ENCODE results near the gene SMIM20.
"Not testable (repeated sequence)": the region's sequence is repeated elsewhere in the genome, so short reads cannot be mapped to it uniquely, and the experiment has no call there.

SMIM20 gene

DNA sequence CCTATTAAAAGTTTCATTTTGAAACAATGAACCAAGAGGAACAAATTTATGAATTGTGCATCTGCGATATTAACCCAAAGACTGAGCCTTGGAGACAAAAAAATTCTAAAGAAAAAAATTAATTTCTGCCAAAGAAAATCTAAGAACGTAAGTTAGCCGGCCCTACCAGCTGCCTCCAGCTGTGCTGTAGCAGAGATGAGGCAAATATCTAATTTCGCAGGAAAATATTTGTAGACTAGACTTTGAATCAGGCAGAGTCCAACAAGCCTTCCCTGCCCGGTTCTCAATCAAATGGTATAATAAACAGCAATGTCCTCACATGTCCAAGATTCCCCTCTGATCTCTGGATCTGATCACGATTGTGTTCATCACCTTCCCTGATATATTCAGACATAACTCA lies 21.2 kb upstream of the SMIM20 start:
- DNase-seq = no peak

DNA sequence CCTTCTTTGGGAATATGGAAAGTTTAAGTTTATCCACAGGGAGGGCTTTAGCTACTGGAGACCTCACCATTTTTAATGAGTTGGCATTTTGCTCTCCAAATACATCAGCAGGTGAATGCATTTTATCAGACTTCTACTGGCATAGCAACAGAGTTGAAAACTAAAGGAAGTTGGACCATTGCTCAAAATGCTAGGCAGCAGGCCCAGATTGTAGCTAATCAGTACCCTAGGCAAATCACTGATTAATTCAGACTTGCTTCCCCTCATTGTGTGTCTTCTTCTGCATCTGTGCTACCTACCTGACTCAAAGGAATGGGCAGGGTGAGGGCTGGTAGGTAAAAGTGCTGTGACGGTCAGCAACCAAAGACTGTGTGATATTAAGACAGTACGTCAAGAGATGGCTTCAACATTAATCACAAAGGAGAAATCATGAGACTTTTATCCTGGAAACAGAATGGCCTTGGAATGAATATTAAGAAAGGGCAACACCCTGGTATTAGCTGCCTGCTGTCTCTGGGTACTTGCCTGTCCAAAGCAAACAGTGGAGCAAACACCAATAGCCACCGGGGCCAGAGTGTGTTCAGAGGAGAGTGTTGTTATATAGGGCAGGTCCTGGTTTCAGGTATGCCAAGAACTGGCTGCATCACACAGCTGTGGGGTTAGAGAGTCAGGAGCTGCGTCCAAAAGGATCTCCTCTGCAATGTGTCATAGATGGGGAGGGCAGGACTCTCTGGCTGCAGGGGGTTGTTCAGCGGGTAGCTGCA lies 17.1 kb upstream of the SMIM20 start:
- no peak for DNase-seq

DNA sequence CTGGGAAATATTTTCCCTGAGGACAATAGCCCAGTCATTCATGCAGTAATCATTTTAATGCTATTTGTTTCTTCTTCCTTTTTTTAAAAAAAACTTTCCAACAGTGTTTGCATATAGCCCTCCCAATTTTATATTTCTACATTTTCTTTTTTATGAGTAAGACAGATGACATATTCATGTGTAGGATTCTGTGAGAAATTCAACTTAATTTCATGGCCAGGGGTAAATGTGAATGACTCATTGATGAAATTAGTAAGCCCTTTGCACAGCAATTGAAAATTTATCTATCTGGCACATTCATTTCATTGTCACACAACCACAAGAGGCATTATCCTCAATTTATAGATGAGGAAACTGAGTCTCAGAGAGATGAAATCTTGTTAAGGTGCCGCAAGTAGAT lies 13.7 kb upstream of the SMIM20 start:
- DNase-seq = no peak

DNA sequence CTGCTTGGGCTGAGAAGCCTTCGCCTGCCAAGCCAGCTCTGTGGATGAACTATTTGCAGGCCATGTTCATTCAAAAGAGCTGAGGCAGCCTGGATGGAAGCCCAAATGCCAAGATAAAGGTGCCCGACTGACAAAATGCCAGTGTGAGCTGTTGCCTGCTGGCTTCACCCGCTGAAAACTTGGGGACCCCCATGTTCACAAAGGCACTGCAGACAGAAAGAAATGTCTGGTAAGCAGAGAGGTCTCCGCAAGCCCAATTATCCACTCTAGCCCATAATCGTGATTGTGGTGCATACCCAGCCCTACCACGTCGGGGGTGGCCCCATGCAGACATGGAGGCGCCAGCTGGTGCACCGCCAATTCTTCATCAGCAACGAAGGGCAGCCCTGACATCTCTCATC lies 13.0 kb upstream of the SMIM20 start:
- no peak for DNase-seq

DNA sequence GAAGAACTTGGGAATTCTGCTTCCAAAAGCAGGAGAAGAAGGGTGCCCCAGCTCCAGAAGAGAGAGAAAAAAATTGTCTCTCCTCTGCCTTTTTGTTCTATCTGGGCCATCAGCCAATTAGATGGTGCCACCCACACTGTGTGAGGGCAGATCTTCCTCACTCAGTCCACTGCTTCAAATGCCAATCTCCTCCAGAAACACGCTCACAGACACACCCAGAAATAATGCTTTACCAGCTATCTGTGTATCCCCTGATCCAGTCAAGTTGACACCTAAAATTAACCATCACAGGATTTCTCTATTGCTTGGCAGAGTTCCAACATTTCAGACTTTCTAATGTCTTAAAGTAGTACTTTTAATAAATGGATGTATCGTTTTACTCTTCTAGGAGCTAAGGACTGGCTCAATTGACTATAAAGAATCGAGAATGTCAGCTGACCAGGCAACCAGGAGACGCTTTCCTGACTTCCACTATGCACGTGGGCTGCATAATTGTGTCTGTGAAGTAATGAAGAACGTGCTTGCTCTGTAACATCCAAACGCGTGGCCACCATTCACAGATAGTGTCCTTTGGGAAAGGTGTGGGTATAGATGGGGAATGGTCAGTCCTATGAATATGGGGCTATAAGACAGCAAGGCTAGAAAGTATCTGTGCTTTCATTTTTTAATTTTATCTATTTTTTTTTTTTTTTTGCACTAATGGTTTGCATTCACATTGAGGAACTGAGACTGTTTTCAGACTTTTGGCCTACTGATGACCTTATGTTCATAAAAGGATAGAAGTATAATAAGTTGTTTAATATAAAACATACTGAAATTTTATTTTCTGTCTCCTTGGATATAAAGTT lies 9.9 kb upstream of the SMIM20 start:
- no peak for DNase-seq

DNA sequence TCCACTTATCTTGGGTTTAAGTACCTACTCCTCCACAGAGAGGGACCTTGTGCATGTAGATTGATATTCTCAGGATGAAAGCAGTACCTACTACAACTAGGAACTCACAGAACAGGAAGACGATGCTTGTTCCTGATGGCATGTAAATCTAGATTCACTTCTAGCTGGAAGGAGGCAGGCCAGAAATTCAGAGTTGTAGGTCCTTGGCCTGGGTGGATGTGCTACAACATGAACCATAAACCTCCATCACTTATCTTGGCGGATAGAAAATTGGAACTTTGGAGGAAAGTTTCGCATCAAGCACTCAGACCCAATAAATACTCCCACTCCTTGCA lies 9.3 kb upstream of the SMIM20 start:
- DNase-seq = no peak

DNA sequence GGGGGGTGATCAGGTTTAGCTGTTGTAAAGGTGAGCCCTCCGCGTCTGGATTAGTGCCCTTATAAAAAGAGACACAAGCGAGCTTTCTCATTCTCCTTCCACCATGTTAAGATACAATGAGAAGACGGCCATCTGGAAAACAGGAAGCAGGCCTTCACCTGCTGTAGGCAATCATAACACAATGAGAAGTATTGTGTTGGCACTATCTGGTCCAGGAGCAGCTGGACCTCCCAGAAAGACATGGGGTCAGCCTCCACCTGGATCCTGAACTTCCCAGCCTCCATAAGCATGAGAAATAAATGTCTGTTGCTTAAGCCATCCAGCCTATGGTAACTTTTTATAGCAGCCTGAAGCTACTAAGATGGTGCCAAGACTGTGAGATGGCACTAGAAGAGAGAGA lies 8.6 kb upstream of the SMIM20 start:
- DNase-seq = no peak

DNA sequence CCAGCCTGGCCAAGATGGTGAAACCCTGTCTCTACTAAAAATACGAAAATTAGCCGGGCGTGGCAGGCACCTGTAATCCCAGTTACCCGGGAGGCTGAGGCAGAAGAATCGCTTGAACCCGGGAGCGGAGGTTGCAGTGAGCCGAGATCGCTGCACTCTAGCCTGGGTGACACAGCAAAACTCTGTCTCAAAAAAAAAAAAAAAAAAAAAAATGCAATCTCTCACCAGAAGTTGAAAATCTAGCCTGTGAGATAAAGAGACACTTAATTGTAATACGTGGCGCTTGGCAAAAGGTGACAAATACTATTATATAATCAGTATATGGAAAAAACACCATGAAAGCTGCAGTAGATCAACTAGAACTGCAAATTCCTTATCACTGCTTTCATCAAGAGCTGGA lies 7.9 kb upstream of the SMIM20 start:
- not testable (repeated sequence) for DNase-seq

DNA sequence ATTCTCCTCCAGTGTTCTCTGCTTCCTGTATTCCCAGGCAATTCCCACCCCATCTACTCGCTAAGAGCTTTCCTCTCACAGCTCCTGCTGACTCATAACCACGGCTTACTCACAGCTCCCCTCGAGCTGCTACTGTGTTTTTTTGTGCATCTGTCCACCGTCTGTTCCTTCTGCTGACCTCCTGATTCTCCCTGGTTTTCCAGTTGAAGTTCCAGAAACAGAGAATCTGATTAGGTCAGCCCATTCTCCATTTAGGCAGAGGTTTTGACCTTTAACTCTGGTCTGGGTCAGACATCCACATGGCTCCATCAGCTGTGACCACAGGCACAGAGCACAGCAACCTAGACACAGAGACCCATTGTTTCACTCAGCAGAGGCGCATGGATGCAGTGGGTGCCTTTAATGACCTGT lies 5.5 kb upstream of the SMIM20 start:
- no peak for DNase-seq

DNA sequence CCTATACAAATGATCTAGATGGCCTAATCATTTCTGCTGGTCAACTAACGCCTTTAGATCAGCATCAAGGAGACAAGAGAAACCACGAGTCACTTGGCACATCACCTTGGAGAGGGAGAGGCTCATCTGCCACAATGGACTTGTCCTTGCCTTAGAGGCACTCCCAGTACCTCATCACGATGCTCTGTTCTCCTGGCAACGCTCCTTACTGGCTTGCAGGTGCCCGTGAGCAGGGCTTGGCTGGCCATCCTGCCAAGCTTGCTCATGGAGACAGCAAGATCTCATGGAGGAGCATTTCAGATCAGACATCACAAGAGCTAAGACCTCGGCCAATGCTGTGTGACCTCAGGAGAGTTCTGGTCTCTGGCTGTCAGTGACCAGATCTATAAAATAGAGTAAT lies 2.7 kb upstream of the SMIM20 start:
- DNase-seq = no peak

DNA sequence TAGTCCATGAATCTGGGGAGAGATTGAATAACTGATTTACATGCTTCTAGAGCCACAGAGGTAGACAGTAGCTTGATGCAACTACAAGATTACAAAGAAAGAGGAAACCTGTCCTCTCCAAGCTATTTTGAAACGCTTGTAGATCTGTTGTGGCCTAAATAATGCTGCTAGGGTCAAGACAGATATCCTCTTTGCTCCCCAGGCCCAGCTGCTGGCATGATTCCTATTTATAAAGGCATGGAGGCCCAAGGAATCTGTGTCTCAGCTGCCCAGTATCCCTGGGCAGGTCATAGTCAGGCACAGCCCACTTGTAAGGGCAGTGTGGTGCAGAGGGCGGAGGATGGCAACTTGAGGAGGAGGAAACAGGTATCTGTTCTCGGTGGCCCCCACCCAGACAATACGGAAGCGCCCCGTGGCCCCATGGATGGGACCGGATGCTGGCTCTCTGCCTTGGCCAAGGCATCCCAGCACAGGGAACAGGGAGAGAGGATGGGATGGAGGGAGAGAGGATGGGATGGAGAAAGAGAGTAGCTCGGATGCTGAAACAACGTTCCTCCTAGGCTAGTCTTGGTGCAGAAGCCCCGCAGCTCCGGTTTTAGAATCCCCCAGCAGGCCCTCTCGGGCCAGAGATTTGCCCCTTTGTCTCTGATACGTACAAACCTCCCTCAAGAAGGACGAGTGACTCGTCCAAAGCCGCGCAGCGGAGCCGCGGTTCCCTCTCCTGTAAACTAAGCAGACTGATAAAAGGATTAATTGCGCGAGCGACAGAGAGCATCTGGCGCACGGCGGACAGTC lies 767 bp upstream of the SMIM20 start:
- DNase-seq = no peak

DNA sequence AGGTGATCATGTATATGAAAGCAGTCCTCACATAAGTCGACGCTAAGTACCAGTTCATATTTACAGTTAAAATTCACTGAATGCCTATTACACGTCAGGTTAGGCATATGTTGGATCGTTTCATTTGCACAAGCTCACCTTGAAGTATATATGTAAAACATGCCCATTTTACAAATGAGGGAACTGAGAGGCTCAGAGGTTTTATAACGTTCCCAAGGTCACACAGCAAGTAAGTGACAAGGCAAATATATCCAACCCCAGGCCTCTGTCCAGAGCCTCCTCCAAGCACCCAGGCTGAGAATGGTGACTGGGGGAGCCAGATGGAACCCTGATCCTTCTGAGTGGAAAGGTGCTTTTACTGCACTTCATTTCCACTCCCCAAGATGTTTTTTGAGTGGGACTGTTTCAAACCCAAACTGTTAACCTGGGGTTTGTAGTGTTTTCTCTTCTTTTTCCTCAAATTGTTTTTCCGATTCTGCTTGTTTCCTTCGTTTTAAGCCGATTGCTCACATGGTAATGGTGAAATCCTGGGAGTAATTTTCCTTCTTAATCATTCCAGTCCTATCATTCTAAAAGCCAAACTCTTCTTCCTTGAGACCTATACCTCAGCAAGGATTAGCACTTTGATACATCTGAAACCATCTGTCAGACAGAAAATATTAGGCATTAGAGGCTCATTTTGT lies 791 bp downstream of the SMIM20 start:
- no peak for DNase-seq

DNA sequence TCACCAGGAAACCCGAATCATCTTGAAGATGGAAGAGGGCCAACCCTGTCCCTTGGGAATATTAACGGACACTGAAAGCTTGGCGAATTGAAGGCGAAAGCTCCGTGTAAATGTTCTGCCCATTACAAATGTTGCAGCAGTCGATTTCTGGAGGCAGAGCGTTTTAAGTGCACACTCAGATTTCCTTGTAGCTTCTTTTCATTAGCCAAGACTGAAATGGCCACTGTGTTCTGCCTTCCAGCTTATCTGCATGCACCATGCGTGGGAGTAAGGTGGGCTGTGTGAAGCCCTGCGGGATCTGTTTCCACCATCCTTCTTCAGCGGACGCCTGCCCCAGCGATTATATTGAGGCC lies 1.3 kb downstream of the SMIM20 start:
- no peak for DNase-seq

DNA sequence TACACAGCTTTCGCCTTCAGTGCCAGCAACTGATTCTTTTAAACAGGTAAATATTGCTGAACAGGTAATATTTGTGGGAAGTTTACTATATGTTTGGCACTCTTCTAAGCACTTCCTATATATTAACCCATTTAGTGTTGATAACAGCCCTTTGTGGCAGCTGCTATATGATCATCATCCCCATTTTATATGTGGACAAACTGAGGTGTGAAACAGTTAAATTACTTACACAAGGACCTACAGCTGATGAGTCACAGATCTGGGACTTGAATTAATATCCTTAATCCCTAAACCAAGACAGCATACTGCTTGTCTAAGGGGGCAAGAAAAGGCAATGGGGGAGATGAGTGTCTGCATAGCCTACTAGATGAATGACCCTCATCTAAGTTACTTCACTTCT lies 2.9 kb downstream of the SMIM20 start:
- no peak for DNase-seq

DNA sequence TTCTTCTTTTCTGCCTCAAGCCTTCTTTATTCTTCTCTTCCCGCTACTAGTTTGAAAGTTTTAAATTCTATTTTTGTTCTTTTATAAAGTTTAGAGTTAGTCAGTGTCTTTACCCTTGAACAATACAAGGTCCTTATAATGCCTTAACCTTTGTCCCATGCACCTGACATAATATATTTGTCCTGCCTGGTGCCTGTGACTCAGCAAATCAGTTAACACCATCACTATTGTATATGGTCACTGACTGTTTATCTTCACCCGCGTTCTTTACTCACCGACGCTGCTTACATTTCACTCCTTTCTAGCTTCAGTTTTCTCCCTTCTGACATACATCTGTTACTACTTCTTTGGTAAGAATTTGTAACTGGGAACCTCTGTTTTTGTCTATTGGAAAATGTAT lies 5.7 kb downstream of the SMIM20 start:
- no peak for DNase-seq

DNA sequence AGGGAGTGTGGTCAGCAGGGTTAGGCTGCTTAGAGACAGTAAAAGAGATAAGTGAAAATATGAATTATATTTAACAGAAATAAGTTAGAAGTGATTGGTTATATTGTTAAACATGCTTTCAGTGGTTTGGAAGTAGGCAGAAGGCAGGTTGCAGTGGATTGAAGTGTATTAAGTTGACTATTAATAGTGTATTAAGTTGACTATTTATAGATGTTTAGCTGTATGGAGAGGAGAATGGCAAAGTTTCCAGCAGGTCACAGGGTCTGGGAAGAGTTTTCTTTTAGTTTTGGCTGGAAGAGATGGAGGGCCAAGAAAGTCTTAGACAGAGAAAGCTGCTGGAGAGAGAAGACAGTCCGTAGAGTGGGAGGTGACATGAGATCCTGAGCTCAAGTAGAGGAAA lies 7.9 kb downstream of the SMIM20 start:
- DNase-seq = no peak

DNA sequence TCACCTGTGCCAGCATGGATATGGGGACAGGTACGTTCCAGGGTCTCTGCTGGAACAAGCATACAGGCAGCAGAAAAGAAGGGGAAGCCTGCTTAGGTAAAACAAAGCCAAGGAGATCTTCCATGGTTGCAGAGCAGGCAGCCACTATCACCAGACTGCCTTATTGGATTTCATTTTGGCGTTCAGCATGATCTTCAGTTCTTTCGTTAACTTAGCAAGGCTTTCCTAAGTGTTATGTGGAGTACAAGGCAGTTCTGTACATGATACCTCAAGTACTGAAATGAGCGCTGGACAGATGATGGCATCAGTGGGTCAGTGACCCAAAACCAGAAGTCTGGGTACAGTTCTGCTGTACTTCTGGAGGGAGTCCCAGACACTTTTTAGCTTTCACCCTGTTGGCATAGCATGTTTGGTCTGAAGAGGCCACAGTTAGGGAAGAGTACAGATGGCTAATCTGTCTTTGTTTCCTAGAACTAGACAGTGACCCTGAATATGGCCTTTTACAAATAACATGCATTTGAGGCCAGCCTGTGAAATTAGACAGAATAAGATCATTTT lies 8.9 kb downstream of the SMIM20 start:
- no peak for DNase-seq

DNA sequence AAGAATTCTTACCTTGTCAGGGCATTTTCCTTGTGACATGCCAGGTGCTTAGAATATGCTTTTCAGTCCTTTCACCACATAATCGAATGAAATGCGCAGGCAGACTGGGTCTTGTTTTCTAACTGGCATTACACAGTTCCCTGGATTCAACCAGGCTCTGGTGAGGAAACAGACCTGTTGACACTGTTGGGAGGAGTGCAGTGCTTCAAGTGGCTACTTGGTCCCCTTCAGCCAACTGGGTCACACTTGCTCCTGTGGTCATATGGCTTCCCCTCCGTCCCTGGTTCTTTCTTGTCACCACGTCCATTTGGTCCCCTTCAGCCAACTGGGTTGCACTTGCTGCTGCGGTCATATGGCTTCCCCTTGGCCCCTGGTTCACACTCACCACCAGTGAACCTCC lies 9.7 kb downstream of the SMIM20 start:
- DNase-seq = no peak

DNA sequence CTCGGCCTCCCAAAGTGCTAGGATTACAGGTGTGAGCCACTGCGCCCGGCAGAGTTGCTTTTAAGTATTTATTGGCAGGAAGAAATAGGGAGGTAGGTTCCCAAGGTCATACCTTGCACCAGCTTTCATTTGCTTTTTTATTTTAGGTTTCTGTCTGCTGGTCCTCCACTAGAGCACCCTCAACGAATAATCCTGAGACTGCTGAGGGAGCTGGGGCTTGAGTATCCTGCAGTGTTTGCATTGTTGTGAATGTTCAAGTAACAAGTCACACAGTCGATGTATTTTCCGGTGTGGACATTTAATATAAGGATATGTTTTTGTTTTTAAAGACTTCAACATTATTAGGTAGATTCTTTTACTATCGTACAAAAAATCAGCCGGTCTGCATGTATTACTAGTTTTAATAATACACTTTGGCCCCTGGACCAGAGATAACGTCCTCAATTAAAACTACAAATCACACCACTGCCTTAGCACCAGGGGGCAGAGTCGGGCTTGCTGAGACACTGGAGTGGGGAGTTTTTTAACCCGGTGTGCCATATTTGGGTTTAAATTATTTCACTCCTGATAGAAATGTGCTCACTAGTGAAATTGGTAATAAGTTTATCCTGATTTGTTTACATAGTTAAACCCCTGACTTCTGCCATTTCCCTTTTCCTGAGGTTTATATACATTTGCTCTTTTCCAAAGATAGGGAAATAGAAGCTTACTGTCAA lies 11.6 kb downstream of the SMIM20 start:
- DNase-seq = no peak

DNA sequence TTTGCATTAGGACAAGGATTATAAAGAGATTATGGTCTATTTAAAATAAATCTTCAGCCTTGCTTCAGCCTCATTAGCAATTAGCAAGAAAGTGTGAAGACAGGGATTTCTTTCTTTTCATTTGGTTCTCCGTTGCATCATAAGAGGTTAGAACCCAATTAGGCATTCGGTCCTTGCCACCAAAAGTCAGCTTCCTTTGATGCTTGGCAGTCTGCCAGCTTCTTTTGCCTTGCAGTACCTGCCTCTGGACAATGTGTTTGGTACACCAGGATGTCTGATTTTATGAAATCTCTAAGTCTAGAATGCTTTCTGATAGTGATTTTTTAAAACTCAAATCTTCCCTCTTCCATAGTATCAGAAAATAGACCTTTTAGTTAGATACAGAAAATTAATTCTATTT lies 12.4 kb downstream of the SMIM20 start:
- DNase-seq = peak; percentile 36

DNA sequence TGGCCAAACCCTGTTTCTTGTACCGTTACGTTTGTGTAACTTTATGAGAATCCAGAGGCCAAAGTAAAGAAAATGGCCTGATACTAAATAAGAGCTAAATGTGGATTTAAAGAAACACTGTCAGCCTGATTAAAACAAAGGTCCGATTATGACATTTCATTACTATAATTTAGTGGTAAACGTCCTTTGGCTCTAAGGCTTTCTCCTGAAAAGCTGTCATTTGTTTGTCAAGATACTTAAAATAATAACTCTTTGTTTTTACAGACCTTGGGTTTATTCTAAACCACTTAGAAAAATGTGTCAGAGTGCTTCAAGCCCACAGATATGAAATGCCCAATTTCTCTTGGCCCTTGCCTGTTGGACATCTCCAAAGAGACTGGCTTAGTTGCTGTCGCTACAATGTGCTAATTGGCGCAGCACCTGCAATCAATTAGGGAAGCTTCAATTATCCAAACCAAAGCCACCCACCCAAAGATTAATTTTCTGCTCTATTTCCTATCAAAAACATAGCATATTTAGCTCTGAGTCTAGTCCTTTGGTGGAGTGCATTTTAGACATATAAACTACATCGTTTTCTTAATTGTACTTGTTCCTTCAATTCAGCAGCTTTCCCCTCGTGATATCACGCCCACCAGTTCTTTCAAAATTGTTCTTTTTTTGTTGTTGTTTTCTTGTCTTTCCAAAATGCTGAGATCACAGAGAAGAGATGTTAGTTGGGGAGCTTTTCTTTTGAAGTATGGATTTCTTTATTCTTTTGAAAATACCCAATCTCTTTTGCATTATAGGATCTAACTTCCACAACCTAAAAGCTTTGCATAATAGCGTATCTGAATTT lies 13.6 kb downstream of the SMIM20 start:
- peak; percentile 14 for DNase-seq
